ENCODE measurements around the gene ARHGAP6. TPM values are rescaled to one million over a fixed set of nuclear protein-coding genes. Genes with fewer than 3 reads are reported as not detected.

Gene ARHGAP6
- total and polyA plus RNA-seq, 9 of the 15 experiments (the other 6 are each of a cell fraction or from before 2014, with no cell fraction given): 12.5 to 63.6 (median 41.8) TPM

DNA sequence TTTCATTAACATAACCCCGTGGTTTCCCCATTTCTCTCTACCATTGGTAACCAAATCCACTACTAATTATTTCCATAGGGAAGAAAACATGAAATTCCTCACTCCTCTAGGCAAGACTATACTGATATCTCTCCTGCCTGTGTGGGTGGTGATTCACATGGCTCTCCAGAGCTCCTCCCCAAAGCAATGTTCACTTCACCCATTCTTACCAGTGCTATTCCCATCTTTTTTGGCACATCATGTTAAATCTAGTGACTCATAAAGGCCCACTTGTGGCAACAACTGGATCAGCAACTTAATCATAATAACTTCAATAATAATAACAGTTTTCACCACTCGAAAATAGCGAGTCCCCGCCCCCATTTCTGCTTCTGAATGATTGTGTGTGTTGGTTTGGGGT is 560.6 kb downstream of the ARHGAP6 start:
- Histone ChIP-seq H4K20me1 (replicated peaks; ENCODE audit: control insufficient read depth, insufficient read depth, low read length) (no peaks in the 10 kb centered on the region), H3K27me3 (ENCODE audit: control insufficient read depth in 2 of 2, insufficient read depth in 2 of 2, low read length in 2 of 2) (no peaks in the 10 kb centered on the region), H3K4me3 (no peak overlapping the region), H3K27ac (ENCODE audit: extremely low read depth, low read depth, low read length) (no peak overlapping the region), H3K4me1 (replicated peaks in 1 of 2; ENCODE audit: control insufficient read depth in 2 of 2, insufficient read depth in 2 of 2, low read length in 2 of 2) (peaks cover 0 to 5% of the 10 kb centered on the region in 2 experiments; a peak in 2 of 5 replicates), H2AFZ (ENCODE audit: low read depth, low read length) (no peak overlapping the region), H3K4me2 (ENCODE audit: insufficient read depth, low read length) (no peak overlapping the region), H3K79me2 (ENCODE audit: control insufficient read depth, insufficient read depth, low read length) (peaks cover 4% of the 10 kb centered on the region; the same call in 1 of the 3 replicates), H3K9me3 (replicated peaks; ENCODE audit: control insufficient read depth, insufficient read depth, low read depth, low read length) (peaks cover 2% of the 10 kb centered on the region; the same call in 1 of the 2 replicates), H3K36me3 (ENCODE audit: control insufficient read depth, insufficient read depth, low read length) (no peaks in the 10 kb centered on the region), H3K9me1 (ENCODE audit: control insufficient read depth, insufficient read depth, low read length) (no peaks in the 10 kb centered on the region), H3K9ac (ENCODE audit: insufficient read depth in 1 of 2, low read depth in 2 of 2, low read length in 2 of 2) (no peak overlapping the region)
- no peak for FAIRE-seq
- intact Hi-C loops (cut with micrococcal nuclease): loop anchor here (10.0 kb wide), 2 partner anchors 490 to 910 kb away; no protein-coding TSS in a partner anchor
- 18% methylated on average over 1 of the region's 4 CpGs for WGBS (ENCODE audit: insufficient coverage, low coverage, missing lambda C conversion rate)
- DNase-seq (ENCODE audit: extremely low read depth in 1 of 4, low spot score in 3 of 4): peak; percentile 9 to 14 (median 12)
- CTCF ChIA-PET (ENCODE audit: low intra/inter-chr PET ratio): no interaction called here
- in situ Hi-C loops (cut with MboI): no loop called here
- POLR2A ChIA-PET: no interaction called here
- no TSS peak for BruUV-seq (replicated peaks)
- peak; percentile 77 for ATAC-seq
- TF ChIP-seq PHTF2 (CRISPR knock-in tag; IDR thresholded peaks at IDR 0.05) (no peak), ARID2 (IDR thresholded peaks at IDR 0.05) (no peak), FOSL1 (tag; conservative IDR thresholded peaks at IDR 0.05) (peak; percentile 32; the same call in 1 of the 2 replicates), HNRNPLL (IDR thresholded peaks at IDR 0.05; ENCODE audit: low read depth, low read length, poor library complexity, severe bottlenecking) (no peak), RB1 (IDR thresholded peaks at IDR 0.05; ENCODE audit: low read depth) (no peak), MYBL2 (IDR thresholded peaks at IDR 0.05; ENCODE audit: low read depth) (no peak), MYBL2 (CRISPR knock-in tag; IDR thresholded peaks at IDR 0.05; ENCODE audit: borderline replicate concordance) (no peak), PTRF (tag; IDR thresholded peaks at IDR 0.05) (no peak), EGR1 (conservative IDR thresholded peaks at IDR 0.05) (0 out of 2 replicates have a peak, but pooled peaks have one; percentile 14)
- TF ChIP-seq, protein P1, sequence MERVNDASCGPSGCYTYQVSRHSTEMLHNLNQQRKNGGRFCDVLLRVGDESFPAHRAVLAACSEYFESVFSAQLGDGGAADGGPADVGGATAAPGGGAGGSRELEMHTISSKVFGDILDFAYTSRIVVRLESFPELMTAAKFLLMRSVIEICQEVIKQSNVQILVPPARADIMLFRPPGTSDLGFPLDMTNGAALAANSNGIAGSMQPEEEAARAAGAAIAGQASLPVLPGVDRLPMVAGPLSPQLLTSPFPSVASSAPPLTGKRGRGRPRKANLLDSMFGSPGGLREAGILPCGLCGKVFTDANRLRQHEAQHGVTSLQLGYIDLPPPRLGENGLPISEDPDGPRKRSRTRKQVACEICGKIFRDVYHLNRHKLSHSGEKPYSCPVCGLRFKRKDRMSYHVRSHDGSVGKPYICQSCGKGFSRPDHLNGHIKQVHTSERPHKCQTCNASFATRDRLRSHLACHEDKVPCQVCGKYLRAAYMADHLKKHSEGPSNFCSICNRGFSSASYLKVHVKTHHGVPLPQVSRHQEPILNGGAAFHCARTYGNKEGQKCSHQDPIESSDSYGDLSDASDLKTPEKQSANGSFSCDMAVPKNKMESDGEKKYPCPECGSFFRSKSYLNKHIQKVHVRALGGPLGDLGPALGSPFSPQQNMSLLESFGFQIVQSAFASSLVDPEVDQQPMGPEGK (CRISPR knock-in tag; IDR thresholded peaks at IDR 0.05; ENCODE audit: borderline replicate concordance): no peak
- TF ChIP-seq, protein P2, sequence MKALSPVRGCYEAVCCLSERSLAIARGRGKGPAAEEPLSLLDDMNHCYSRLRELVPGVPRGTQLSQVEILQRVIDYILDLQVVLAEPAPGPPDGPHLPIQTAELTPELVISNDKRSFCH (CRISPR knock-in tag; IDR thresholded peaks at IDR 0.05): no peak
- TF ChIP-seq, protein P2 (tag; IDR thresholded peaks at IDR 0.05): no peak
